ENCODE measurements around the gene RAD1.

DNA sequence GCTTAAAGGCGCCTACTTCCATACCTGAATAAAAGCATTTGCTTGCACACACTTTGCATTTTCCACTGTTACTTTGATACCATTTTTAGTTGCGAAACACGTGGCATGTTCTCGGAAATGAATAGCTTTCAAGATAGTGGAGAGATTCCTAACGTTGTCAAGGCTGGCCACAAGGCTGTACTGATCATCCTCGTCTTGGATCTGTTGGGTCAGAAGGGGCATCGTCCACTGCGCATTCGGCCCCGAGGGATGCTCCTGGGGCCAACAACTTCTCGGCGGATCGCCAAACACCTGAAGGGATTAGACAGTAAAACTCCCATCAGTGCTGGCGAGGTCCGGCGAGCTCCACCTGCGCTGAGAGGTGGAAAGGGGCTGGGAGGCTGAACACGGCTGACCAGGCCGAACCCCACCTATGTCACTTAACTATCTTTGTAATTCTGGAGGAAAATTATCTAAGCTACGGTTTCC lies 599 bp downstream of the RAD1 start:
- no peak for TF ChIP-seq EZH2phosphoT487 (IDR thresholded peaks at IDR 0.05; ENCODE audit: insufficient read depth, low read depth)
- no peak for TF ChIP-seq EZH2 (IDR thresholded peaks at IDR 0.05; ENCODE audit: insufficient read depth, poor library complexity, severe bottlenecking)
